Measurements from ENCODE around the gene LOXL1.

Gene LOXL1

DNA sequence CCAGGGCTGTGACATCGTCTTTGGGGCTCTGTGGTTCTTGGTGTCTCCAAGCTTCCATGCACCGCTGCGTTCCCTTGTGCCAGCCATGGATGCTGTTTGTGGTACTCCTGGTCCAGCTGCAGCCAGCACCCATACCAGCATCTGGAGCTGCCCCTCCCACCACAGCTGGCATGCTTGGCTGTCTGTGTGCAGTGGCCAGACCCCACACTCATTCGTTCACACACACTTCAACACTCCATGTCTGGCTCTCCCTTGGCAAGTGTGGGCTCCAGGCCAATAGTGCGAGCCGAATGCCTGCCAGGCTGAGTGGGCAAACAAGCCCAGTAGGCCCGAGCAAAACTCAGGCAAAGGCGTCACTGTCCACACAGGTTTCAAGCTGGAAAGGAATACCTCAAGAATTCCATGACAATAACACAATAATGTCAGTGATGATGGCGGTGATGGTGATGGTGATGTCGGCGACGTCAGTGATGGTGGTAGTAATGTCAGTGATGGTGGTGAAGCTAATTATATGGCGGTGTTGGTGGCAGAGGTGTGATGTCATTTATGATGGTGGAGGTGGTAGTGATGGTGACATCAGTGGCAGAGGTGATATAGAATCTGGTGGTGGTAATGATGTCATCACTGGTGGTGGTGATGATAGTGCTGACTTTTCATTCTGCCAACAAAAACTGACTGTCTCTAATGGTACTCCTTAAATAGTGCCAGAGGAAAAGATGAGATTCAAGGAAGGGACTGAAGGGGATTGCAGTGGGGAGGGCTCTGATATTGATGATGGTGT is 33.6 kb upstream of the LOXL1 start:
- Mint-ChIP-seq H3K4me1 (no peaks in the 10 kb centered on the region), H3K27me3 (peaks cover 46% of the 10 kb centered on the region), H3K27ac (no peak overlapping the region), H3K9me3 (peaks cover 8% of the 10 kb centered on the region), H3K4me3 (no peak overlapping the region), H3K36me3 (no peaks in the 10 kb centered on the region)
- ATAC-seq, result no peak

DNA sequence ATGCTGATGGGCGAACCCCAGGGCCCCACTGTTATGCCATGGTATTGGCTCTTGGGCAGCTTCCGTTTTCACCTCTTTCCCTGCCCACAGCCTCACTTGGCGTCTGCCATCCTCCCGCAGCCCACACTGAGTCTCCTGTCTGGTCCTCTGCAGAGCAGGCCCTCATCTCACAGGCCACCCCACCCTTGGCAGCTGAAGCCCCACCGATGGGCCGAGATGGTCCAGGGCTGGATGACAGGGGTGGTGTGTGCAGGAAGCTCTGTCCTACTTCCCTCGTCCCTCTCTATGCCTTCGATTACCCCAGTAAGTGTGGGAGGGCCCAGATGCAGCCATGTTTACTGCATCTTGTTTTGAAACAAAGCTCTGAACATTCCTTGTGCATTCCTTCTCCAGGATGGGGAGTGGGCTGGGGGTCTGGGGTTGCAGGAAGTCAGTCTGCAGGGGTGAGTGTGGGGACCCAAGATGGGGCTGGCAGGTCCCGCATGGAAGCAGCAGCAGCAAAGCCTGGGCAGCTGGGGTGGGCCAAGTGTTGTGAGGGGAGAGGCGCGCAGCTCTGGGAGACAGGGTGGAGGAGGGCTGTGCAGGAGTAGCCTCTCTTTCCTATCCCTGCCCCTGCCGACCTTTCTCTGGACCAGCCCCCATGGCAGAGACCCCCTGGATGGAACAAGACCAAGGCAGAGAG is 32.0 kb upstream of the LOXL1 start:
- peaks cover 8% of the 10 kb centered on the region for H3K9me3 Mint-ChIP-seq
- no peak for ATAC-seq
- H3K36me3 Mint-ChIP-seq, result no peaks in the 10 kb centered on the region
- H3K27ac Mint-ChIP-seq, result no peak overlapping the region
- no peaks in the 10 kb centered on the region for H3K4me1 Mint-ChIP-seq
- no peak overlapping the region for H3K4me3 Mint-ChIP-seq
- H3K27me3 Mint-ChIP-seq, result peaks cover 35% of the 10 kb centered on the region

DNA sequence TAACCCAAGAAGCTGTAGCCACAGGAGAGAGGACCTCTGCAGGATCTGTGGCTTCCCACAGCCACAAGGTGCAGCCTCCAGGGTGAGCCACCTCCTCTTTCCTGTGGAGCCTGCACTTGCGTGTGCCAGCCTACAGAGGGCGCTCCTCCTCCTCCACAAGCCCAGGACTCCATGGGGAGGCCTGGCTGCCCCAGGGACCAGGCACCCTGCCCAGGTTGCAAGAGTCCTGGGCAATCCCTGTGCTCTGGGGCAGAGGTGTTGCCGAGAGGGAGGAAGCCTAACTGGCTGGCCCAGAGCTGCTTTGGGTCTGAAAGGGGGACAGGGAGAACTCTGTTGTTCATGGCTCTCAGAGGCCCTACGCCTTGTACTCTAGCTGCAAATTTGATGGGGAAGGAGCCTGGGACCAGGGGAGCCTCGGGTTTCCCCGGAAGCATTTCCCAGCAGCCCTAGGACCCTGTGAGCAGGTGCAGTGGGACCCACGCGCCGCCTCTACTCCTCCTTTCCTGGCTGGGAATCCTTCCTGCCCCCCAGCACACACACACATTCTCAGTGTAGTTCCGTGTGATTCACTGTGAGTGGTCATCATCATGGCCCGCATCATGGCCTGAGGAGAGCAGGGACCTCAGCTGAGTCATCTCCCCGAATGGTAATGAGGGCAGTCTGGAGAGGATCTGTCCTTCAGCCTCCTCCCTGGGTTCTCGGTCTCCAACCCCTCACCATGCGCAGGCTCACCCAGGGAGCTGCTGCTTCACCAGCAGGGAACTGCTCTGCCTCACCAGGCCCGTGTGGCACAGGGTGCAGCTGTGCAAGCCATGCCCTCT is 28.6 kb upstream of the LOXL1 start:
- ATAC-seq, result no peak
- Mint-ChIP-seq H3K4me3 (no peak overlapping the region), H3K27ac (no peak overlapping the region), H3K36me3 (no peaks in the 10 kb centered on the region), H3K4me1 (no peaks in the 10 kb centered on the region), H3K27me3 (peaks cover 23% of the 10 kb centered on the region), H3K9me3 (peaks cover 6% of the 10 kb centered on the region)

DNA sequence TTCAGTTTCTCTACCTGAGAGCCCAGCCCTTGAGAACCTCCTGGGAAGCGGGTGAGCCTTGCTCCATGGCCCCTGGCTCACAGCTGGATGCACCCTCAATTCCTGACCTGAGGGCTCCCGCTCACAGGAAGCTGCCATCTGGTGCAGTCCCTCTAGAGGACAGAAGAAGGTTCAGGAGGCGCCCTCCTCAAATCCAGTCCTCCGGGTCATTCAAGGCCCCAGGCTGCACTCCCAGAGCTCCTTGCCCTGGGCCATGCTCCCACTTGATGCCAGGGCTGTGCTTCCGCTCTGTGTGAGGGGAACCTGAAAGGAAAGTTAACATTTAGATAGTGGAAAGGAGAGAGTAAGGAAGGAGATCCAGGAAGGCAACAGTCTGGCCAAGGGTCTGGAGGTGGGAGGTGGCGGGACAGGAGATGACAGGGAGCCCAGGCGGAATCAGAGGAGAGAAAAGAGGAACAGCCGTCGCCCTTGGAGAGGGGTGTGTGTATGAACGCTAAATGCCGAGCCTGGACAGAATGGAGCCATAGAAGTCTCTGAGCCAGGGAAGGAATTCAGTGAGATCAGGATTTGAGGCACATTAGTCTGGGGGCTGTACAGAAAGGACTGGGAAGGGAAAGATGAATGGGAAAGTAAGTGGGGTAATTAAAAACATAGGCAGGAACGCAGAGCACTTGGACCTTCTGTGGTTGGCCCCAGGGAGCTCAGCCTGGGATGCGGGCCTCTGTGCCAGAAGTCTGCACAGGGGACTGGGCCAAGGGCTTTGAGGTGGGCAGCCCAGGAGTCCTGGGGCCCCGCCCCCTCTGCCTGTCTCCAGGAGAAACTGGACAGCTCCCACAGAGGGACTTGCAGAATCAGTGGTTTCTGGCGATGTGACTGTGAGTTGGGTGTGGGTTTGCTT is 26.8 kb upstream of the LOXL1 start:
- ATAC-seq, result no peak
- H3K36me3 Mint-ChIP-seq, result no peaks in the 10 kb centered on the region
- no peak overlapping the region for H3K4me3 Mint-ChIP-seq
- no peaks in the 10 kb centered on the region for H3K4me1 Mint-ChIP-seq
- H3K27ac Mint-ChIP-seq, result no peak overlapping the region
- peaks cover 22% of the 10 kb centered on the region for H3K27me3 Mint-ChIP-seq
- peaks cover 3% of the 10 kb centered on the region for H3K9me3 Mint-ChIP-seq

DNA sequence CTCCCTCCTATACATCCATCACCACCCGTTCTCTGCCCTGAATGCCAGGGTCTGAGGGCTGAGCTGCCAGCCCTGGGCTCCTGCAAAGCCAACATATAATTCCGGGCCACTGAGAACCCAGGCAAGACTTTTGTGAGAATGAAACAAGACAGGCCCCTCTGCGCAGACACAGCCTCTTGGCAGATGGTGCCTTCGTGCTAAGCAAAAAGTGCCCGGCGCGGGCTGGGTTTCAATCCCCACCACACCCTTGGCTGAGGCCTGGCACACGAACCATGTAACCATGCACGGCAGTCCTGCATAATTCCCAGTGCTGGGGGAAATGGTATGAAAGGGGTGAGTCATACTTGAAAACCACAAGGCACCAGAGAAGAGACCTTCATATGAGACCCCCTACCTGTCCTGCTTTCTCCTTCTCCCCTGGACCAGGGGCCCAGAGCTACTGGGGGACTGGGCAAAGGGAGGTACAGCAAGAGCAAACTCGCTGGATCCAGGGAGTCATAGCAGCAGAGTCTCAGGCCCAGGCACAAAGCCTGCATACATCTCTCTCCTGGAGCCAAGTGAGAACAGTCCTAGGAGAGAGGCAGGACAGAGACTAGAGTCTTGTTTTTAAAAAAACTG is 26.1 kb upstream of the LOXL1 start:
- Mint-ChIP-seq H3K27ac (no peak overlapping the region), H3K4me3 (no peak overlapping the region), H3K9me3 (peaks cover 3% of the 10 kb centered on the region), H3K4me1 (no peaks in the 10 kb centered on the region), H3K36me3 (no peaks in the 10 kb centered on the region), H3K27me3 (peaks cover 20% of the 10 kb centered on the region)
- no peak for ATAC-seq

DNA sequence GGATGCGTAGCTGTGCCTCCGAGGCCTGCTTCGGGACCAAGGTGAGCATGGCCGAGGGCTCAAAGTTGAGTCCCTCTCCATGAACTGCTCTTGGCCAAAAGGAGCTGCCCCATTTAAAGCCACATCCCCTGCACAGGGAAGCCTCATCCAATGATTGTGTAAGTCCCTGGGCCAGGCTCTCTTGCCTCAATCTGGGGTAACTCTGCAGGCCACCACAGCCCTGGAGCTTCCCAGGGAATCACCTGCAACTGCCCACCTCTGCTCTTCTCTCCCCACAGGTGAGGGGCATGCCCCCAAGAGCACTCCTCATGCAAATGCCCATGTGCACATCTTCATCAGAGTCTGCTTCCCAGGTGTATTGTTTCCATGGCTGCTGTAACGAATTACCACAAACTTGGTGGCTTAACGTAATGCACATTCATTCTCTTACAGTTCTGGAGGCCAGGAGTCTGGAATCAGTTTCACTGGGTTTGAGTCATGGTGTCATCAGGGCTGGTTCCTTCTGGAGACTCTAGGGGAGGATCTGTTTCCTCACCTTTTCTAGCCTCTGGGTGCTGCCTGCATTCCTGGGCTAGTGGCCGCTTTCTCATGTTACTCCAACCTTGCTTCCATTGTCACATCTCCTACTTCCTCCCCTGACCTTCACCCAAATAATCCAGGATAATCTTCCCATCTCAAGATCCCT is 25.0 kb upstream of the LOXL1 start:
- Mint-ChIP-seq H3K27me3 (peaks cover 11% of the 10 kb centered on the region), H3K36me3 (no peaks in the 10 kb centered on the region), H3K9me3 (no peaks in the 10 kb centered on the region), H3K27ac (no peak overlapping the region), H3K4me3 (no peak overlapping the region), H3K4me1 (no peaks in the 10 kb centered on the region)
- ATAC-seq, result no peak

DNA sequence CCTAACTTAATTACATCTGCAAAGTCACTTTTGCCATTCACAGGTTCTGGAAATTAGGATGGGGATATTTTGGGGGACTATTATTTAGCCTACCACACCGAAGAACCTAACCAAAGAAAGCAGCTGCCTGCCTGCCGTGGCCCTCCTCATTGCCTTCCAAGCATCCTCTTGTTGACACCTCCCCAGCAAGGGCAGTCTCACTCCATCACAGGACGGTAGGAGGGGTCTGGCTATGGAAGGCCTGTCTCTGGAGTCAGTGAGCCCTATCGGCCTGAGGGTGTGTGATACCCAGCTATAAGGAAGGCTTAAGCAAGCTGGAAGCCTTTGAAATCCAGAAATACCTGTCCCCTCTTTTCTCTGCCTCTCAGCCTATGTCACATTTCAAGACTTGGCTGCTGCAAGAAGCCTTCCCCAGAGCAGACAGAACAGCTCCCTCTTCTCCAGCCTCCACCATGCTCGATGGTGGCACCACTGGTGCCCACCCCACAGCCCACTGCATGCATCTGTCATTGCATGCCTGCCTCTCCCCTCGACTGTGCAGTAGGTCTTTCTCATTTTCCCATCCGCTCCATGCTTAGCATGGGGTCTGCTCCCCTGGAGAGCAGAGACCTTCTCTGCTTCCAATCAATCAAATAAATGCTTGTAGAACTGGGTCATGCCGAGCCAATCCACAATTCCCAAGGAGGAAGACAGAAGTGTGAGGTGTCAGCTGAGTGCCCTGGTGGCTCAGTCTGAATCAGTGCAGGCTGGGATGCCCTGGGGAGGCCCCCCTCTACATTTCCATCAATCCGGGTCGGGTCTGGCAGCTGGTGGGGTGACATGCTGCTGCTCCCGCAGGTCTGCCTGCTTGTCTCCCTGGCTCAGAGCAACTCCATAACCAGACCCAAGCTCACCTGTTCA is 23.9 kb upstream of the LOXL1 start:
- Mint-ChIP-seq H3K4me1 (no peaks in the 10 kb centered on the region), H3K4me3 (no peak overlapping the region), H3K9me3 (no peaks in the 10 kb centered on the region), H3K36me3 (no peaks in the 10 kb centered on the region), H3K27ac (no peak overlapping the region), H3K27me3 (peaks cover 7% of the 10 kb centered on the region)
- no peak for ATAC-seq

DNA sequence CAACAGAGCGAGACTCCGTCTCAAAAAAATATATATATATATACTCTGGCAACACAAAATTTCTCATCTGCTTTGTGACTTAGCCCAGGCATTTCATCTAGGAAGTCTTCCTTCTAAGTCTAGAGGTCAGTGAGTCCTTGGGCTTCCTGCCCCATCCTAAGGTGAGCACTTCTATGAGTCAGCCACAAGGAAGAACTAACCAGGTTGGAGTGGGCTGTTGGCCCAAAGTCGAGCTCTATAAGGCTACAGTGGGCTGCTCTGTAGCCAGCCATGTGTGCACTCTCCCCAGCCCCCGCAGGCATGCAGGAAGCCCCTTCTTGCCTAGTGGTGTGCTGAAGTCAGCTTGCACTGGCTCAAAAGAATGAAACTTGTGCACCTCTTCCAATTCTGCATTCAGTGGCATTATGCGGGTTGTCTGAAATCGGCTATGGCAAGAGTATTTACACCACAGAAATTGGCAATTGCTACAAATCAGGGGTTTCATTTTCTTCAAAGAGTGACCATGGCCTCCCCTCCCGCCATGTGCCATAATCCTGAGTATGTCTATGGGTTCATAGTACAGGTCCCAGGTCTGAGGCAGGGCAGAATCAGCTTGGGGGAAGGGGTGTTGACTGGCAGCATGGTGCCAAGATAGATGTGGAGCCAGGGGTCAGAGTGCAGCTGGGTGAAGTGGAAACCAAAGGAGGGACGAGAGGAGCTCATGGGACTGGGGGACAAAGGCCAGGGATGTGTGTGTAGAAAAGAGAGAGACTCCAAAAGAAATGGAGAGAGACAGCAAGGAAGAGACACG is 22.0 kb upstream of the LOXL1 start:
- Mint-ChIP-seq H3K27me3 (peaks cover 7% of the 10 kb centered on the region), H3K9me3 (no peaks in the 10 kb centered on the region), H3K36me3 (no peaks in the 10 kb centered on the region), H3K4me3 (no peak overlapping the region), H3K4me1 (no peaks in the 10 kb centered on the region), H3K27ac (no peak overlapping the region)
- no peak for ATAC-seq

DNA sequence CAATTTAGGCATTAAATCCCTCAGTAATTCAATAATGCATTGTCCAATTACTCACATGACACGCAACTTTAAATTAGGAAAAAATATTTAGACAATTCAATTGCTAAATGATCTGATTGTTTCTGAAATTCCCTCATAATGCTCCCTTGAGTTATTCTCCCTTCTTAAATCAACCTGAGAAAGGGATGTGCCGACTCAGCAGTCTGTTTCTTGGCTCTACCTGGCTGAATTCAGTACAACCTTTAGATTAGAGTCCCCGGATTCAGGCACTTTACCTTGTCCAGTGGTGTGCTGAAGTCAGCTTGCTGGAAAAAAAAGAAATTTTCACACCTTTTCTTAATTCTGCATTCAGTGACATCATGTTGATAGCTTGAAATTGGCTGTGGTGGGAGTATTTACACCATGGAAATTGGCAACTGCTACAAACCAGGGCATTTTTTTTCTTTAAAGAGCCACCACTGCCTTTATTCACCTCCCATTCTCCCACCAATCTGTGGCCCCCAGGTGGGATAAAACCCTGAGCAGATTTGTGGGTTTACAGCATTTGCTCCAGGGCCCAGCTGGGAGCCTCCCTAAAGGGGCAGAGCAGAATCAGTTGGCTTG is 20.9 kb upstream of the LOXL1 start:
- peaks cover 12% of the 10 kb centered on the region for H3K27me3 Mint-ChIP-seq
- no peaks in the 10 kb centered on the region for H3K9me3 Mint-ChIP-seq
- H3K4me3 Mint-ChIP-seq, result no peak overlapping the region
- H3K36me3 Mint-ChIP-seq, result no peaks in the 10 kb centered on the region
- no peak for ATAC-seq
- H3K4me1 Mint-ChIP-seq, result no peaks in the 10 kb centered on the region
- H3K27ac Mint-ChIP-seq, result no peak overlapping the region

DNA sequence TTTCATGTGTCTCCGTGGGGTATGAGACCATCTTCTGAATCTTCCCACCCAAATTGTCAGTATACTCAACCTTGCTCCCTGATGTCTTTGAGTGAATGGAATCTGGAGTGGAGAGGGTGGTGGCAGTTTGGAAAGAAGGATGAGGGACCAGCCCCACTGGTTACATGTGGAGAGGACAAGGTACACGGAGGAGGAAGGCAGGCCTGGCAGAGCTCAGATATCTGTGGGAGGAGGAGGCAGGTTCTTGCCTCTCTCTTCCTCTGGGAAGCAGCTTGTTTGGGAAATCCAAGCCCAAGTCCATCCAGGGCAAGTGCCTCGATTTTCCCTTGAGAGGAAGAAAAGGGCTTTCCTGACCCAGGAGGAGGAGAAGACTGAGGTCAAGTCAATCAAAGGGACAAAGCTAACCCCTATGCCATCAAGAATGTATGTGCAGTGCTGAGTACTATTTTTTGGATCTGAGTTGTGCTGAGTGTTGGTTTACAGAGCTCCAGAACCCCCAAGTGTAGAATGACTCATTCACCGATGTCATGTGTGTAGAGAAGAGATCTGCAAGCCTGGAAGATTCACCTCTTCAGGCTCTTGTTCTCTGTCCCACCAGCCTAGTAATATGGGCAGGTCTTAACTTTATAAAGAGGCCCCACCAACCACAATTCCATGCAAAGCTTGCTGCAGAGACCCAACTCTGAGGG is 19.8 kb upstream of the LOXL1 start:
- Mint-ChIP-seq H3K36me3 (no peaks in the 10 kb centered on the region), H3K4me1 (no peaks in the 10 kb centered on the region), H3K27me3 (peaks cover 22% of the 10 kb centered on the region), H3K27ac (no peak overlapping the region), H3K9me3 (no peaks in the 10 kb centered on the region), H3K4me3 (no peak overlapping the region)
- ATAC-seq, result no peak

DNA sequence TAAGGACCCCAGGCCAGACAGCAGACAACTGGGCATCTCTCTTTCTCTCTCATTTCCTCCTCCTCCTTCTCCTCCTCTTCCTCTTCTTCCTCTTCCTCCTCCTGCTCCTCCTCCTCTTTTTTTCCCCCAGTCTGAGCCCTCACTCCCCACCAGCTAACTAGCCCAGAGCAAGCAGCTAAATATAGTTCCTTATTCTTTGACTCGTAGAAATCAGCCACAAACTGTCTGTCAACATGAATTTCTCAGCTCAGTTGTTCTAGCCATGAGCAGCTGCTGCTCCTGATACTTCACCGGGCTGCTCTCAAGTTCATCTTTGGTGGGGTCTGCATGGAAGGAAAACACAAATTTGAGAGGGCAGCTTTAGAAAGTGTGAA is 19.2 kb upstream of the LOXL1 start:
- no peak overlapping the region for H3K4me3 Mint-ChIP-seq
- no peaks in the 10 kb centered on the region for H3K4me1 Mint-ChIP-seq
- no peak for ATAC-seq
- H3K27me3 Mint-ChIP-seq, result peaks cover 23% of the 10 kb centered on the region
- no peak overlapping the region for H3K27ac Mint-ChIP-seq
- no peaks in the 10 kb centered on the region for H3K9me3 Mint-ChIP-seq
- H3K36me3 Mint-ChIP-seq, result no peaks in the 10 kb centered on the region
